GM18861 (cell line): ENCODE data around the gene STAG1.
"Not testable (repeated sequence)": the region's sequence is repeated elsewhere in the genome, so short reads cannot be mapped to it uniquely, and the experiment has no call there.

Source experiments
- ATAC-seq: cut with Tn5 transposase; IDR thresholded peaks from one replicate; pipeline ENCODE4 v1.9.1; 2021; ENCODE audit not compliant: unreplicated experiment

The STAG1 gene

DNA sequence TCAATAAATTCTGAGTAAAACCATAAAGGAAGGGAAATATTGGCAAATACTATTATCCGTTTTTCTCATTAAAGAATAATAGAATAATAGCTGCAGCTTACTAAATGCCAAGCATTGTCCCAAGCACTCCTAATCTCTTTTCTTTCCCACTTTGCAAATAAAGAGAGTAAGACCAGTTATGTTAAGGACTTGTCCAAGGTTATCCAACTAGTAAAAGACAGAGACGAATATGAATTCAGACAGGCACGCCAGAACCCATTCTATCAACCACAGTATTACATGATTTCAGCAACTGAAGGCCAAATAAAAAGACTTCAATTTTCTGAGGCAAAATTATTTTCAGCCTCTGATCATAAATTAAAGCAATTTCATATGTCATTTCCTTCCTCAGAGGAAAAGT, 235.5 kb downstream of the STAG1 start:
- no peak for ATAC-seq

DNA sequence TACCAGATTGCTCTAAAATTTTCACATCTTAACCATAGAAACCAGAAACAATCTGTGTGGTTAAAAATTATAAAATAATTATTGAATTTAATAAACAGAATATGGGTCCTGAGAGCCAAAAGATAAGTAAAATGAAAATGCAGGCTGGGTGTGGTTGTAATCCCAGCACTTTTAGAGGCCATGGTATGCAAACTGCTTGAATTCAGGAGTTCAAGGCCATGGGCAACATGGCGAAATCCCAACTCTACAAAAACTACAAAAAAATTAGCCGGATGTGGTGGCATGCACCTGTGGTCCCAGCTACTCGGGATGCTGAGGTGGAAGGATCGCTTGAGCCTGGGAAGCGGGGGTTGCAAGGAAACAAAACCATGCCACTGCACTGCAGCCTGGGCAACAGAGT, 236.1 kb downstream of the STAG1 start:
- no peak for ATAC-seq

DNA sequence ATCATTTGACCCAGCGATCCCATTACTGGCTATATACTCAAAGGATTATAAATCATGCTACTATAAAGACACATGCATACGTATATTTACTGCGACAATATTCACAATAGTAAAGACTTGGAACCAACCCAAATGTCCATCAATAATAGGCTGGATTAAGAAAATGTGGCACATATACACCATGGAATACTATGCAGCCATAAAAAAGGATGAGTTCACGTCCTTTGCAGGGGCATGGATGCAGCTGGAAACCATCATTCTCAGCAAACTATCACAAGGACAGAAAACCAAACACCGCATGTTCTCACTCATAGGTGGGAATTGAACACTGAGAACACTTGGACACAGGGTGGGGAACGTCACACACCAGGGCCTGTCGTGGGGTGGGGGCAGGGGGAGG, 237.6 kb downstream of the STAG1 start:
- ATAC-seq, result not testable (repeated sequence)

DNA sequence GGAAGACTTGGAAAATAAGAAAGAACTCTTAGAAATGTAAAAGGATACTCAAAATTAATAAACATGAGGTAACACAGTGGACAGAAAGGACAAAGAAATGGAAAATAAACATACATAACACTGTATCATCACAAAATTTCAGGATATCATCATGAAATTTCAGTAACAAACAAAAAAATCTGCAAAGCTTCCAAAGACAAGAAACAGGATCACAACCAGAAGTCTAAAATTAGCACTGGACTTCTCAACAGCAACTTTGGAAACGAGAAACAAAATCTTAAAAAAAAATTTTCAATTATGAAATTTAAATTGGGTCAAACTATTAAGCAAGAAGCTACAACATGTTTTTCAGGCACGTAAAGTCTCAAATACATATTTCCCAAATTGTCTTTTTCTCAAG, 238.8 kb downstream of the STAG1 start:
- no peak for ATAC-seq

DNA sequence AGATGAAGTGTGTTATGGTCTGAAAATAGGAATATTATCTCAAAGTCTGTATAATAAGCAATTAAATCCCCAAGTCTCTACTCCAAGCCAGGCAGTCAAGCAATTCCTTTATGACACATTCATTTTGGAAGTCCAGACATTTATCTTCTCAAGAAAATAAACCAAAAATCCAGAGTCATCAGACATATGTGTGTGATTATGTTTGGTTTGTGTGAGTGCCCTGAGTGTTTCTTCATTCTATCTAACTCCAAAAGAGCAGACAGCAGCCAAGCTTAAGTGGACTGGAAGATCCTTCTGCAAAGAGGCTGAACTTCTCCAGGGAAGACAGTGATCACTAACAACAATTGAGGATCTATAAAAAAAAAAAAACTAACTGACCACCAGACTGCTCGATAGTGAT, 239.8 kb downstream of the STAG1 start:
- ATAC-seq, result no peak

DNA sequence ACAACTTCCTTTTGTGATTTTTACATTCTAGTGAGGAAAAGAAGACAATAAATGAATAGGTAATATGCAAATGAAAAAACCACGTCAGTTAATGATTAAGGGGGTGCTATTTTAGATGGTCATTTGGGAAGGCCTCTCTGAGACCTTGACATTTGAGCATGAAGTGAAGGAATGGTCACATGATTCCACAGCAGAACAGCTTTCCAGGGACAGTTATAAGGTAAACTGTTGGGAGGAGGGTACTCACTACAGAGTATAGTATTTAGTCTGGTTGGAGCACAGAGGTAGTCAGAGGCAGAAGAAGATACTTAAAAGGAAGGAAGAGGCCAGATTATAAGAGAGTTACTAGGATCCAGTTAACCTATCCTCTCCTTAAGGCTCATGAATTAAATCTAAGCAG, 246.5 kb downstream of the STAG1 start:
- ATAC-seq, result no peak

DNA sequence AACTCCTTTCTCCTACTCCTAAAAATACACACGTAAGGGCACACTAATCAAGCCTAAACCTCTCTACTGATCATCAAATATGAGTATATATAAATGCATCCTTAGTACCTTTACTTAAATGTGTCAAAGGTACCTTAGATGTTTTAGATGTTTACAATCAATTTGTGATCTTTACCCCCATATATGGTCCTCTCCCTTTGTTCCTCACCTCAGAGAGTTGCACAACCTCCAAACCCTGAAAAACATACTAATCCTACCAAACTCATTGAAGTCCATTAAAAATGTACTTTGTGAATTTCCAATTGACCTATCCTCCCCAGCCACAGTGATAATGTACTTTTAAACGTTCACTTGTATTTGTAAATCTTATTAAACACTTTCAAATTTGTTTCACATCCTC, 249.1 kb downstream of the STAG1 start:
- no peak for ATAC-seq

DNA sequence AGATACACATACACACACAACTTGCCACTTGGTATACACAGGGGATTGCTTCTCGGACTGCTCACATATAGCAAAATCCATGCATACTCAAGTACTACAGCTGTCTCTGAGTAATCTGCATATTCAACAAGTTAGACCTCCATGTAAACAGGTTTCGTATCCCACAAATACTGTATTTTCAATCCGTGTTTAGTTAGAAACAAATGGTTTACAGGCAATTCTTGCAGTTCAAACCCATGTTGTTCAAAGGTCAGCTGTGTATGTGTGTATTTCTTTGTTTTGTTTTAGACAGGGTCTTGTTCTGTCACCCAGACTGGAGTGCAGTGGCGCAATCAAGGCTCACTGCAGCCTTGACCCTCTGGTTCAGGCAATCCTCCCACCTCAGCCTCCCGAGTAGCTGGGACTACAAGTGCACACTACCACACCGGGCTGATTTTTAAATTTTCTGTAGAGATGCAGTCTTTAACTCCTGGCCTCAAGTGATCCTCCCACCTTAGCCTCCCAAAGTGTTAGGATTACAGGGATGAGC, 253.2 kb downstream of the STAG1 start:
- no peak for ATAC-seq

DNA sequence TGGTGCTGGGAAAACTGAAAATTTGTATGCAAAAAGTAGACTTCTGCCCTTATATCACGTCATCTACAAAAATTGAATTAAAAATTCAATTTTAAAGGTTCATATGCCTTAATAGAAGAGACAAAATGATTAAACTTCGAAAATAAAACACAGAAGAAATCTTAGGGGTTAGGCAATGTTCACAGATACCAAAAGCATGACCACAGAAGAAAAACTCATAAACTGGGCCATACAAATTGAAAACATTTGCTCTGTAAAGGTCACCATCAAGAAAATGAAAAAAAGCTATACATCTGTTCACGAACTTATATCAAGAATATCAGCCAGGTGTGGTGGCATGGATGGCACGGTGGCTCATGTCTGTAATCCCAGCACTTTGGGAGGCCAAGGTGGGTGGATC, 257.0 kb downstream of the STAG1 start:
- no peak for ATAC-seq

DNA sequence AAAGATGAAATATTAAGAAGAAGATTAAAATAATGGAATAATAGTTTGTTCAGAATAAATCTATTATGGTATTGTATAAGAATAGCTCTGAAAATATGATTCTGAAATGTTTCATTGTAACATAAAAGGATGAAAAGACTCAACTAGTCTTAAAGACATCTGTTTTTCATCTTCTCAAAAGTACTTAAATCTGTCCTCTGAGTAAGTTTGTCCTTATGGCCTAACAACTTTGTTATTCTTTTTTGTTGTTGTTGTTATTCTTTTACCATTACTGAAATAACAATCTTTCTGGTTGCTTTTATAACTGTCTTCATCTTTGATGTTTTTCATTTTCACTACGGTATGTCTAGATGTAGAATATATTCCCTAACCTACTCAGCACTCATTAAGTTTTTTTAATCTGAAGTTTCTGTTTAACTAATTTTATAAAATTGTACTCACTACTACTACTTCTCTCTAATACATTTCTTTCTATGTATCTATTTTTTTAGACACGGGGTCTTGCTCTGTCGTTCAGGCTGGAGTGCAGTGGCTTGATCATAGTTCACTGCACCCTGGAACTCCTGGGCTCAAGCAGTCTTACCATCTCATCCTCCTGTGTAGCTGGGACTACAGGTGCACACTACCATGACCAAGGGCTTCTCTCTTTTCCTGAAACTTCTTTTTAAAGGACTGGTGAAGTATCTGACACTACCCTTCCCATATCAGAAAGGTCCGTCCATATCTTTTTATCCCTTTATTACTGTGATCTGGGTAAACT, 261.4 kb downstream of the STAG1 start:
- ATAC-seq, result no peak

DNA sequence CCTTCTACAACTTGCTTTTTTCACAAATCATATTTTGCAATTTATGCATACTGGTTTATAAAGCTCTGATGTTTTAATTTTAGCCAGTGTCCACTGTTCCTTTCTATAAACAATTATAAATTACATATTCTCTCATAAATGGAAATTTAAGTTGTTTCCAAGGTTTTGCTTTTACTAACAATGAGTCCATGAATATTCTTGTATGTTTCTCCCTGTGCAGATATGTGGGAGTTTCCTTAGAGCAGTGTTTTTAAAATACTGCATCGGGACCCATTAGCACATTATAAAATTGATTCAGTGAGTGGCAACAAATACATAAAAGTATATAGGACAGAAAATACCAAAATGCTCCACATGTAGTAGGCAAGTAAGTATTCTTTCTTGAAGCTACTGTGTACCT, 266.4 kb downstream of the STAG1 start:
- ATAC-seq, result no peak

DNA sequence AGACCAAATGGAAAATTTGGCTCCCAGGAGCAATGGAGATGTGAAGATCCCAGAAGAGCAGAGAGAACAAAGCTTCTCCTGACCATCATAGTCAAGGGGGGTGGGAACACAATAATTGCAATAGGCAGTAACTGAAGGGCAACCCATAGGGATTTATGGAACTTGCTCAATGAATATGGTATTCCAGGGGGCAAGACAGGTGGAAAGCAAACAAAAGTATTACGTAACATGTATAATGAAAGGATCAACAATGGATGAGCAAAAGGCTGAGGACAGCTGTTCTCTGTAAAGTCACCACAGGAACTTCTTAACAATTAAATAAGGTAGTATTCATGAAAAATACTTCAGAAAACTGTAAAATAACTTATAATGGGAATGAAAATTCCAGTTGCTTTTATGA, 275.9 kb downstream of the STAG1 start:
- ATAC-seq, result no peak

DNA sequence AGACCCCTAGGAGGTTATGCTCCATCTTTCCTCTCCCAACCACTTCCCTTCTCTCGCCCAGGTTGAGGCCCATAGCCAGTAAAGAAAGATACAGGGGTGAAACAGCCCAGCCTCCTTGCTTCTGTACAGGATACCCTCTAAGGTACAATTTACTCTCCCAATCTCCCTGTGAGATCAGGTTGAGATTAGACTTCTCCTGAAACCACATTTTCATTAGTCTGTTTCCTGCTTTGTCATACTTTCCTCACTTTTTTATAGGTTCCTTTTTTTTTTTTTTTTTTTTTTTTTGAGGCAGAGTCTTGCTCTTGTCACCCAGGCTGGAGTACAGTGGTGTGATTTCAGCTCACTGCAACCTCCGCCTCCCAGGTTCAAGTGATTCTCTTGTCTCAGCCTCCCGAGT, 277.3 kb downstream of the STAG1 start:
- not testable (repeated sequence) for ATAC-seq

DNA sequence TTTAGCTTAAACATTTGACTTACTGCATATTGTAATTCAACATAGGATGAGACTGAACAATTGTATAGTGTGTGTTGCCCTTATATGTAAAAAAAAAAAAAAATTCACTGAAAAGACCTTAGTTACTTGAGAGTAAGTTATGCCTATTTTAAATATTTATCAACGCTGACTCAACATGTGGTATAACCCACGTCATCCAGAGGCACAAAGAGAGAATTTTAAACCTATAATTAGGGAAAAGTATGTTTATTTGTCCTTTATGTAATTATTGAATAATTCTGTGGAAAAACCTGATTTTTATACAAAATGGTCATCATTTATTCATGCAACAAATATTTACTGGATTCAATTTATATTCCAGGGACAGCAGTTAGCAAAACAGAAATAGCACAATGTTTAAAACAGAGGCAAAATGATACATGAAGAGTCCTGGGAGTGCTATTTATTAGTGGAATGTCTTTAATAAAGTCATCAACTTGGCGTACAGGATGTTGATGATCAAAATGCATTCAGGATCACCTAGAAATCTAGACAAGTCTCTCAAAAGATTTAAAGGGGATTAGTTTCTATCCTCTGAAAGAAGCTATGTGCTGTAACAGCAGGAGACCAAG, 278.4 kb downstream of the STAG1 start:
- ATAC-seq, result no peak

DNA sequence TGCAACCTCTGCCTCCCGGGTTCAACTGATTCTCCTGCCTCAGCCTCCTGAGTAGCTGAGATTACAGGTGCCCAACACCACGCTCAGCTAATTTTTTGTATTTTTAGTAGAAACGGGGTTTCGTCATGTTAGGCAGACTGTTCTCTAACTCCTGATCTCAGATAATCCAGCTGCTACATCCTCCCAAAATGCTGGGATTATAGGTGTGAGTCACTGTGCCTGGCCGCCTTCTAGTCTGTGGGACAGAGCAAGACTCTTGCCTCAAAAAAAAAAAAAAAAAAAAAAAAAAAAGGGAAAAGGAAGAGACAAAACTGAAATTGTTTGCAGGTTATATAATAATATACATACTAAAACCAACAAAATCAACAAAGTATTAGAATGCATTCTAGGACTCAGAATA, 286.9 kb downstream of the STAG1 start:
- ATAC-seq, result no peak

DNA sequence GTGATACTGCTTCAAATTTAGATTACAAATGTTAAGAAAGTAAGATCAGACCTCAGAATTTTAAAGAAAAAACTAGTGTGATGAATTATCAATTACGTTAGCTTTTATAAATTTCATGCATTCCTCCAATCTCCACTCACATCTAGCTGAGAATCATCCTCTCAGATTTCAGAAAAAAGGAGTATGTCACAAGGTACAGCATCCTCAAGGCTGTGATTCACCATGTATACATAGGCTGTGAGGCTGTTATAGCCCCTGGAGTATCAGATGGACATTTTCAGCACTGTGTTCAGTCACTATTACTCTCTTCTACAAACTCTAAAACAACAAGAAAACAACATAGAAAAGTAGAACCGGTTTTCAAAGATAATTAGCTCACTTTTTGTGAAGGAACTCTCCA, 287.7 kb downstream of the STAG1 start:
- ATAC-seq, result no peak

DNA sequence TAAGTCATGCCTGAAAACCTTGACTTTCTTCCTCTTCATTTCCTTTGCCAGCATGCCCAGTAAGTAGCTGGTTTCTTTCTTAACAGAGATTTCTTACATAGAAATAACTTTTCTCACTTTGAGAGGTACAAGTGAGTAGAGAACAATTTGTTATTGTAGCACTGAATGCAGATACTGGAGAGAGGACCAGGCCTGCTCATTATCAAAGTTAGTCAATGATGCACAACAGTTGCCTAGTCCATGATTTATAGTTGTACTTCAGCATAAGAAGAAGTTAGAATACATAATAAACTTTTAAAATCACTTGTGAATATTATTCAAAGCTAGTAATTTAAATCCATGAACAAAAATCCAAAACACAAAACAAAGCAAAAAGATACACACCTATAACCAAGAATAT, 289.0 kb downstream of the STAG1 start:
- no peak for ATAC-seq

DNA sequence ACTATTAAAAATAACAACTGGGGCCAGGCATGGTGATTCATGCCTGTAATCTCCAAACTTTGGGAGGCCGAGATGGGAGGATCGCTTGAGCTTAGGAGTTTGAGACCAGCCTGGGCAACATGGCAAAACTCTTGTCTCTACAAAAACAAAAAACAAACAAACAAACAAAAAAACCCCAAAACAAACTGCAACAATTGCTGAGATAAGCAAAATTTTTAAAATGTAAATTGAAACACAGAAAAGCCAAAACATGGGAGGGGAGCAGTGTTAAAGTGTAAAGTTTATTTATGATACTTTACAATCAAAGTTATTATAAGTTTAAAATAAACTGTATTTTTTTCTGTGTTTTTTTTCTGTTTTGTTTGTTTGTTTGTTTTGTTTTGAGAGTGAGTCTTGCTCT, 294.4 kb downstream of the STAG1 start:
- ATAC-seq, result no peak

DNA sequence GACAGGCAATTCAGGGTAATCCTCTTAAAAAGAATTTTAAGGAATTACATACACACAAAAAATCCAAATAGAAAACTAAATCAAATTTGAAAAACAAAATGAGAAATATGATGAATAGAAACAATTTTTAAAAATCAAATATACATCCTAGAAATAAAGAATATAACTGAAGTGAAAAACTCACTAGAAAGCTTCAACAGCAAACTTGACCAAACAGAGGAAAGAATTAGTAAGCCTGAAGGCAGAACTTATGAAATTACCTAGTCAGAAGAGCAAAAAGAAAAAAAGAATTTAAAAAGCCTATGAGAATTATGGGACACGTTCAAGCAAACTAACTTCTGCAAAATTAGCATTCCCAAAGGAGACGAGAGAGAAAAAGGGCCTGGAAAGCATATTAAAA, 296.0 kb downstream of the STAG1 start:
- no peak for ATAC-seq

DNA sequence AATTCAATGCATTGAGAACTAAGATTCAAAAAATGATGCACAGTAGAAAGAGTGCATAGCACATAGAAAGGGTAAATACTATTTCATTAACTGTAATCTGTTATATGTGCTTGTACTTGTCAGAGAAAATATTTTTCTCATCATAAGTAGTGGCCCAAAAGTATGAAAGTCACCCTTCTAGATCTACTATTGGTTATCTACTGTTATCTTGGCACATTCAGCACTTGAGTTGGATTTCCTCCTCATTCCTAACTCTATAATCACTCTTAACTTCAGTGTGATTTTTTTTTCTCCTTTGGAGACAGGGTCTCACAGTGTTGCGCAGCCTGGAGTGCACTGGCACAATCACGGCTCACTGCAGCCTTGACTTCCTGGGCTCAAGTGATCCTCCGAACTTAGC, 307.6 kb downstream of the STAG1 start:
- no peak for ATAC-seq

DNA sequence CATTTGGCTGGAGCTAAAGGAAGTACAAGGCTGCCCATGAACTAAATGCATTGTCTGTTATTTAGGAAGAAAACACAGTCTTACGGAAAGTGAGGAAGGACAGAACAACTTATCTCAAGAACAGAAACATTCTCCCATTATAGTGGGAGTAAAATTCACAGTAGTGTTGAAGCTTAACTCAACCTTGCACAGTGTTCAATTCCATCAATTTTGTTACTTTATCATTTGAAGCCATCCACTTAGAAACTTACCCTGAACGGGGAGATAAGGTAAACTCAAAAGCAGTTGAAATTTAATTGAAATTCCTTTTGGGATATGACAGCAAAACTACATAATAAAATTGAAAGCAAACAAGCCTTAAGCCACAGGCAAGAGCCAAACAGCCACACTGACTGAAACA, 315.1 kb downstream of the STAG1 start:
- no peak for ATAC-seq

DNA sequence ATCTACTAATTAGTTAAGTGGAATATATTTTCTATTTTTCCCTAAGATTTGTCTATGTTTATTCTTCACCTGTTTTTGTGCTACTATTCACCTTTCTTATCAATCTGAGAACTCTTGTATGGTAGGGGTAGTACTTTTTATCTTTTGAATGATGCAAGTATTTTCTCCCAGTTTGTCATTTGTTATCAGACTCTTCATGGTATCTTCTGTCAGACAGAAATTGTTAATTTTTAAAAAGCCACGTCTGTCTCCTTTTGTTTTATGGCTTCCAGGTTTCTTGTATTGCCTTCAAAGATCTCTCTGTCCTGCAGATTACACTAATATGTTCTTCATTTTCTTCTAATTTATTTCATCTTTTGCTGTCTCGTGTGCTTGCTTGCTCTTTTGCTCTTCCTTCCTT, 317.7 kb downstream of the STAG1 start:
- no peak for ATAC-seq

DNA sequence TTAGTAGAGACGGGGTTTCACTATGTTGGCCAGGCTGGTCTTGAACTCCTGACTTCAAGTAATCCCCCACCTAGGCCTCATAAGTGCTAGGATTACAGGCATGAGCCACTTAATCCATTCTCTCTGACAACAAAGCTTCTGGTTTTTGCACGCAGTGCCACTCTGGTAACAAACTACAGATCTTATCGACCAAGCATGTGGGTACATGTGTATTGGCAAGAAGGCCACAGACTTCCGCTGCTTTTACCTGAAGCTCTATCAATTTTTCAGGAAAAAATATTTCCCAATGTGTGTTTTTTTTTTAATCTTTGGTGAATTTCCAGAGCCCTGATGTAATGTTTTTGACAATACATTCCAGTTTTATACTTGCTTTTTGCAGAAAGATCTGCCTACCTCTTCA, 319.5 kb downstream of the STAG1 start:
- no peak for ATAC-seq
